Lung (tissue), 12 donors: Measurements from ENCODE around the gene BASP1. TPM values are rescaled to one million over a fixed set of nuclear protein-coding genes. Genes with fewer than 3 reads are reported as not detected.

Source experiments
- ATAC-seq: fragments of 200-7000 bp; cut with Tn5 transposase; one replicate; pipeline ENCODE4 v1.9.1; 2020; ENCODE audit warnings: moderate number of reproducible peaks; ENCODE audit not compliant: insufficient read depth, low FRiP score
- DNase-seq, 3 donors: peaks; one replicate each; pipeline ENCODE4 v3.0.0-alpha.2; 2013 to 2017
- H3K27ac ChIP-seq, 2 donors: one replicate each; pipeline ENCODE4 v1.5.1; 2013; ENCODE audit warnings: mild to moderate bottlenecking in 2 of 2, moderate library complexity in 2 of 2, control low read depth in 1 of 2, inconsistent platforms in 1 of 2, low read depth in 1 of 2, low read length in 1 of 2
- H3K27me3 ChIP-seq, 3 donors: one replicate each; pipeline ENCODE4 v1.5.1; 2013; ENCODE audit warnings: low read length in 2 of 3; ENCODE audit not compliant: control insufficient read depth in 3 of 3, insufficient read depth in 3 of 3
- H3K36me3 ChIP-seq, 4 donors: one replicate each; pipeline ENCODE4 v1.5.1; 2013; ENCODE audit warnings: low read length in 4 of 4, mild to moderate bottlenecking in 1 of 4, moderate library complexity in 1 of 4; ENCODE audit not compliant: control insufficient read depth in 4 of 4, insufficient read depth in 4 of 4
- H3K4me1 ChIP-seq, 5 donors: one replicate each; pipeline ENCODE4 v1.5.1; 2013; ENCODE audit warnings: low read length in 5 of 5, mild to moderate bottlenecking in 2 of 5, moderate library complexity in 1 of 5; ENCODE audit not compliant: control insufficient read depth in 5 of 5, insufficient read depth in 5 of 5
- H3K4me3 ChIP-seq: one replicate; pipeline ENCODE4 v1.5.1; 2013; ENCODE audit warnings: mild to moderate bottlenecking, control low read depth, moderate library complexity
- H3K9ac ChIP-seq, 2 donors: one replicate each; pipeline ENCODE4 v1.5.1; 2013; ENCODE audit warnings: low read length in 2 of 2, control low read depth in 1 of 2; ENCODE audit not compliant: insufficient read depth in 1 of 2
- H3K9me3 ChIP-seq, 4 donors: one replicate each; pipeline ENCODE4 v1.5.1; 2013; ENCODE audit warnings: low read length in 3 of 4, mild to moderate bottlenecking in 1 of 4, moderate library complexity in 1 of 4; ENCODE audit not compliant: control insufficient read depth in 4 of 4, insufficient read depth in 3 of 4
- WGBS, 2 donors: extraction: QIAGEN DNeasy Blood & Tissue Kit; methylation state at CpG; one replicate each; pipeline ENCODE4 v1.1.7; 2013; 5-methylcytosine and 5-hydroxymethylcytosine counted together
- polyA plus RNA-seq, 2 donors: library from polyadenylated mRNA; stranded (reverse); fragments of 200-250 nt; gene quantifications; one replicate each; pipeline ENCODE4 v1.2.1, GENCODE V29; 2013
- total RNA-seq, 2 donors: library from RNA; depleted of rRNA in 1 of 2; stranded (reverse); fragments of >200 nt in 1 of 2; gene quantifications; one replicate each; pipeline ENCODE4 v1.2.1, GENCODE V29; 2014 to 2021
- TF ChIP-seq, protein P1 (sequence below): IDR thresholded peaks from 2 replicates; pipeline ENCODE4 v1.5.1; 2012; ENCODE audit warnings: mild to moderate bottlenecking; ENCODE audit errors: control extremely low read depth, extremely low read depth
- donor health status: control.
- donor health status: control.
- donor health status: Bipolar disorder and iron deficiency.
- donor health status: healthy.
- donor health status: DM: yes; HTN: yes; CAD: no.

The BASP1 gene
- total and polyA plus RNA-seq, 4 donors = 12.7 to 118 (median 33.2) TPM

- TF ChIP-seq, protein P1, sequence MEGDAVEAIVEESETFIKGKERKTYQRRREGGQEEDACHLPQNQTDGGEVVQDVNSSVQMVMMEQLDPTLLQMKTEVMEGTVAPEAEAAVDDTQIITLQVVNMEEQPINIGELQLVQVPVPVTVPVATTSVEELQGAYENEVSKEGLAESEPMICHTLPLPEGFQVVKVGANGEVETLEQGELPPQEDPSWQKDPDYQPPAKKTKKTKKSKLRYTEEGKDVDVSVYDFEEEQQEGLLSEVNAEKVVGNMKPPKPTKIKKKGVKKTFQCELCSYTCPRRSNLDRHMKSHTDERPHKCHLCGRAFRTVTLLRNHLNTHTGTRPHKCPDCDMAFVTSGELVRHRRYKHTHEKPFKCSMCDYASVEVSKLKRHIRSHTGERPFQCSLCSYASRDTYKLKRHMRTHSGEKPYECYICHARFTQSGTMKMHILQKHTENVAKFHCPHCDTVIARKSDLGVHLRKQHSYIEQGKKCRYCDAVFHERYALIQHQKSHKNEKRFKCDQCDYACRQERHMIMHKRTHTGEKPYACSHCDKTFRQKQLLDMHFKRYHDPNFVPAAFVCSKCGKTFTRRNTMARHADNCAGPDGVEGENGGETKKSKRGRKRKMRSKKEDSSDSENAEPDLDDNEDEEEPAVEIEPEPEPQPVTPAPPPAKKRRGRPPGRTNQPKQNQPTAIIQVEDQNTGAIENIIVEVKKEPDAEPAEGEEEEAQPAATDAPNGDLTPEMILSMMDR = no peak
- H3K9me3 ChIP-seq = no peaks in the 10 kb centered on the region
- H3K4me1 ChIP-seq = peaks cover 0 to 31% (median 13%) of the 10 kb centered on the region in 5 donors
- H3K27ac ChIP-seq = no peak overlapping the region
- H3K9ac ChIP-seq = no peak overlapping the region
- ATAC-seq (no peak), DNase-seq (no peak)
- no peaks in the 10 kb centered on the region for H3K36me3 ChIP-seq
- no peaks in the 10 kb centered on the region for H3K27me3 ChIP-seq
- H3K4me3 ChIP-seq = no peak overlapping the region
- 84 to 88% methylated on average over 5 of the region's 5 CpGs for WGBS, 2 donors
Measured at GRCh38 chr5:17174965-17175364, 42.5 kb upstream of the BASP1 start.

DNA sequence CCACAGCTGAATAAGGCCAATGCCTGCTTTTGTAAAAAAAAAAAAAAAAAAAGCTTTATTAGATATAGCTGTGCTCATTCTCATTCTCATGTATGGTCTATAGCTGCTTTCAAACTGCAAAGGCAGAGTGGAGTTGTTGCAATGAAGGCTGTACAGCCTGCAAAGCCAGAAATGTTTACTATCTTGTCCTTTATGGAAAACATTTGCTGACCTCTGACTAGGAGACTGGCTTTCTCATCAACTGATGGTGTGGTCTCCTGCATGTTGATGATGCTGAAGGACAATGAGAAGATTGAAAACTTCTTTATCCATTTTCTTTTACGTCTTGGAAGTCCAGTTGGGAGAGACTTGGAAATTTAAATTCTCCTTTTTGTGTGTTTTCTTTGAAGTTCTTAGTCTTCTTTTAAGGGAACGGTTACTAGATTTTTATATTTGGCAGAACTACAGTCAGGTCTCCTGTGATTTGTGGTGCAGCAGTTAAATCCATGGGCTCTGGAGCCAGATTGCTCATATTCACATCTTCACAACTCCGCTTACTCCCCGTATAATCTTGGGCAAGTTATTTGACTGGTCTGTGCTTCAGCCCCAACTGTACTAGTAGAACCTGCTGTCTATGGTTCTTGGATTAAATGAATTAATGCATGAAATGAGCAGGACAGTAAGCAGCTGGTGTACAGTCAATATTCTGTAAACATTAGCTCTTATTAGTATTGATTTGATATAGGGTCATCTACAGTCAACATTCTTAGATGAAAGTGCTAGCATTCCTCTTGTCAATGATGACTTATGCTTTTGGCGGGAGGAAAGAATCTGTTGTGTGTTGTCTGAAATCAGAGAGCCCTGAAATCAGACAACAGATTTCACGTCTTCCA lies 39.7 kb upstream of the BASP1 start:
- H3K27me3 ChIP-seq = no peaks in the 10 kb centered on the region
- TF ChIP-seq, protein P1 = no peak
- H3K27ac ChIP-seq = no peak overlapping the region
- no peak overlapping the region for H3K4me3 ChIP-seq
- 76 to 85% methylated on average over 6 of the region's 6 CpGs for WGBS, 2 donors
- H3K4me1 ChIP-seq = peaks cover 0 to 23% (median 7%) of the 10 kb centered on the region in 5 donors
- no peaks in the 10 kb centered on the region for H3K9me3 ChIP-seq
- H3K36me3 ChIP-seq = no peaks in the 10 kb centered on the region
- DNase-seq (peak in 1 of 3 donors; percentile 24), ATAC-seq (no peak)
- no peak overlapping the region for H3K9ac ChIP-seq

DNA sequence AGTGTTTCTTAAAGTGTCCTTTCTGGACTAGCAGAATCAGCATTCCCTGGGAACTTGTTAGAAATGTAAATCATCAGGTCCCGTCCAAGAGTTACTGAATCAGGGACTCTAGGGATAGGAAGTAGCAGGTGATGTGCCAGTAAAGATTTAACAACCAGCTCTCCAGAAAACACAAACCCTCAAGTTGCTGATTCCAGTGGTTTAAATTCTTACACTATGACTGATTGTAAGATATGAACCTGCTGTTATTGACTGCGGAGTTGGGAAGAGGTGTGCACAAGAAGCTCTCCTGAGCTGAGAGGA lies 39.1 kb upstream of the BASP1 start:
- peak in 1 of 3 donors; percentile 32 for DNase-seq
- no peak overlapping the region for H3K9ac ChIP-seq
- H3K4me3 ChIP-seq = no peak overlapping the region
- H3K36me3 ChIP-seq = no peaks in the 10 kb centered on the region
- no peaks in the 10 kb centered on the region for H3K27me3 ChIP-seq
- H3K27ac ChIP-seq = no peak overlapping the region
- 69 to 87% methylated on average over 2 of the region's 2 CpGs for WGBS, 2 donors
- H3K9me3 ChIP-seq = no peaks in the 10 kb centered on the region
- ATAC-seq = no peak
- H3K4me1 ChIP-seq = peaks cover 0 to 25% (median 9%) of the 10 kb centered on the region in 5 donors
- TF ChIP-seq, protein P1 = no peak
